Adrenal gland (tissue), 5 donors: ENCODE data around the gene MST1R.

Source experiments
- POLR2A ChIP-seq, 2 donors: fragments of 450-650 bp; IDR thresholded peaks; one replicate each; pipeline ENCODE4 v1.6.1; 2017; ENCODE audit warnings: antibody characterized with exemption in 2 of 2, mild to moderate bottlenecking in 2 of 2, moderate library complexity in 1 of 2
- TF ChIP-seq, protein P1 (sequence below), 6 experiments: fragments of 450-650 bp in 4 of 6; fragments of 200-600 bp in 2 of 6; sonication (generic) in 1 of 6; IDR thresholded peaks; 1 replicate in 5 of 6; 2 replicates in 1 of 6; pipeline versions ENCODE4 v1.5.1 to v1.8.0; 2016 to 2021; ENCODE audit warnings: antibody characterized with exemption in 6 of 6, mild to moderate bottlenecking in 2 of 6, moderate library complexity in 1 of 6
- donor health status: DM: no; HTN: no; CAD: no.

DNA sequence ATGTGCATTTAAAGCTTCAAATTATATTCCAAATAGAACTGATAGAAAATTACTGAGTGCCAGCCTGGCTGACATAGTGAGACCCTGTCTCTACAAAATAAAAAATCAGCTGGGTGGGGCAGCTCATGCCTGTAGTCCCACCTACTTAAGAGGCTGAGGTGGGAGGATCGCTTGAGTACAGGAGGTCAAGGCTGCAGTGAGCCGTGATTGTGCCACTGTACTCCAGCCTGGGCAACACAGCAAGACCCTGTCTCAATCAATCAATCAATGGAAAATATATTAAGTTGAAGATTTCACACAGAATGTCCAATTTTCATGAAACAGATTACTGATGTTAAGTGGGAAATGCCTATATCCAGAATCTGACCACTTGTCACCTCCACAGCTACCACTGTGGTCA, 21.8 kb upstream of the MST1R start:
- no peak for TF ChIP-seq POLR2A (IDR thresholded peaks at IDR 0.05)
- TF ChIP-seq, protein P1, sequence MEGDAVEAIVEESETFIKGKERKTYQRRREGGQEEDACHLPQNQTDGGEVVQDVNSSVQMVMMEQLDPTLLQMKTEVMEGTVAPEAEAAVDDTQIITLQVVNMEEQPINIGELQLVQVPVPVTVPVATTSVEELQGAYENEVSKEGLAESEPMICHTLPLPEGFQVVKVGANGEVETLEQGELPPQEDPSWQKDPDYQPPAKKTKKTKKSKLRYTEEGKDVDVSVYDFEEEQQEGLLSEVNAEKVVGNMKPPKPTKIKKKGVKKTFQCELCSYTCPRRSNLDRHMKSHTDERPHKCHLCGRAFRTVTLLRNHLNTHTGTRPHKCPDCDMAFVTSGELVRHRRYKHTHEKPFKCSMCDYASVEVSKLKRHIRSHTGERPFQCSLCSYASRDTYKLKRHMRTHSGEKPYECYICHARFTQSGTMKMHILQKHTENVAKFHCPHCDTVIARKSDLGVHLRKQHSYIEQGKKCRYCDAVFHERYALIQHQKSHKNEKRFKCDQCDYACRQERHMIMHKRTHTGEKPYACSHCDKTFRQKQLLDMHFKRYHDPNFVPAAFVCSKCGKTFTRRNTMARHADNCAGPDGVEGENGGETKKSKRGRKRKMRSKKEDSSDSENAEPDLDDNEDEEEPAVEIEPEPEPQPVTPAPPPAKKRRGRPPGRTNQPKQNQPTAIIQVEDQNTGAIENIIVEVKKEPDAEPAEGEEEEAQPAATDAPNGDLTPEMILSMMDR (IDR thresholded peaks at IDR 0.05), result no peak
